Prostate gland (tissue), 2 donors: ENCODE measurements around the gene IL4.

ENCODE experiments used
- POLR2A ChIP-seq: fragments of 450-650 bp; IDR thresholded peaks from one replicate; pipeline ENCODE4 v1.6.1; 2016; ENCODE audit warnings: antibody characterized with exemption, mild to moderate bottlenecking
- POLR2AphosphoS5 ChIP-seq: sonication (generic); formaldehyde crosslinking; IDR thresholded peaks from one replicate; pipeline ENCODE4 v1.6.1; 2017; ENCODE audit warnings: antibody characterized with exemption
- TF ChIP-seq, protein P1 (sequence below), 4 experiments: fragments of 200-600 bp in 2 of 4; fragments of 450-650 bp in 2 of 4; sonication (generic) in 2 of 4; IDR thresholded peaks; 1 replicate in 3 of 4; 2 replicates in 1 of 4; pipeline ENCODE4 v1.5.1; 2016 to 2019; ENCODE audit warnings: antibody characterized with exemption in 4 of 4, mild to moderate bottlenecking in 2 of 4, moderate library complexity in 2 of 4

DNA sequence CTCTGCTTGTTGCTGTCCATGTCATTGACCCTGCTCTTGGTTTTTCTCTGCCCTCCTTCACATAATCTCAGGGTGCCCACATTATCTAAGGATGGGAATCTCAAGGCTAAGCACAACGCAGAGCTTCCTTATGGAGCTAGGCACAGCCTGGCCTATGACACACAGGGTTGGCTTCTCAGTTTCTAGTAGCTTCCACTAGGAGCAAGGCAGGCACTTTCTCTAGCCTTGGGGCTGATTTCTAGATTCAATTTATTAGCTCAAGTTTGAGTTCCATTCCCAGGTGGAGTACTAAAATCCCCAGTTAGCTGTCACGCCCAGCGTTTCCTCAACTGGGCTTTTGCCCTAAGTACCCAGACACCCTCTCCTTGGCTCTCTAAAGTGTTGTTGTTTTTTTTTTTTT is 12.4 kb downstream of the IL4 start:
- TF ChIP-seq, protein P1, sequence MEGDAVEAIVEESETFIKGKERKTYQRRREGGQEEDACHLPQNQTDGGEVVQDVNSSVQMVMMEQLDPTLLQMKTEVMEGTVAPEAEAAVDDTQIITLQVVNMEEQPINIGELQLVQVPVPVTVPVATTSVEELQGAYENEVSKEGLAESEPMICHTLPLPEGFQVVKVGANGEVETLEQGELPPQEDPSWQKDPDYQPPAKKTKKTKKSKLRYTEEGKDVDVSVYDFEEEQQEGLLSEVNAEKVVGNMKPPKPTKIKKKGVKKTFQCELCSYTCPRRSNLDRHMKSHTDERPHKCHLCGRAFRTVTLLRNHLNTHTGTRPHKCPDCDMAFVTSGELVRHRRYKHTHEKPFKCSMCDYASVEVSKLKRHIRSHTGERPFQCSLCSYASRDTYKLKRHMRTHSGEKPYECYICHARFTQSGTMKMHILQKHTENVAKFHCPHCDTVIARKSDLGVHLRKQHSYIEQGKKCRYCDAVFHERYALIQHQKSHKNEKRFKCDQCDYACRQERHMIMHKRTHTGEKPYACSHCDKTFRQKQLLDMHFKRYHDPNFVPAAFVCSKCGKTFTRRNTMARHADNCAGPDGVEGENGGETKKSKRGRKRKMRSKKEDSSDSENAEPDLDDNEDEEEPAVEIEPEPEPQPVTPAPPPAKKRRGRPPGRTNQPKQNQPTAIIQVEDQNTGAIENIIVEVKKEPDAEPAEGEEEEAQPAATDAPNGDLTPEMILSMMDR (IDR thresholded peaks at IDR 0.05), result no peak
- TF ChIP-seq POLR2AphosphoS5 (no peak), POLR2A (no peak)
